HCT116 (cell line): Measurements from ENCODE around the gene SHANK2. TPM values are rescaled to one million over a fixed set of nuclear protein-coding genes. Genes with fewer than 3 reads are reported as not detected.

Source experiments
- ATAC-seq: fragments of 200-7000 bp; cut with Tn5 transposase; 2 replicates; pipeline ENCODE4 v1.9.1; 2020; ENCODE audit warnings: mild to moderate bottlenecking, moderate library complexity
- BruUV-seq: library from RNA; stranded (reverse); fragments of 400-500 nt; replicated peaks from 2 replicates; lab custom pipeline; 2021; lab: Mats Ljungman, UMichigan
- CTCF ChIA-PET: fragments of 300-600 bp; sonication (Branson Sonifier 250); formaldehyde crosslinking; loops from one replicate; lab custom pipeline; 2021; ENCODE audit warnings: antibody characterized with exemption; lab: Charles Lee
- POLR2A ChIA-PET: fragments of 300-600, 350-600 bp; sonication (Branson Sonifier 250); formaldehyde crosslinking; loops from one replicate; lab custom pipeline; 2021; ENCODE audit warnings: antibody characterized with exemption; lab: Charles Lee
- RAD21 ChIA-PET, 2 experiments: fragments of 300-600 bp; sonication (Branson Sonifier 250); formaldehyde crosslinking; loops; one replicate each; lab custom pipeline; 2023; ENCODE audit warnings: low total read pairs in 2 of 2; ENCODE audit not compliant: uncharacterized antibody in 2 of 2, unreplicated experiment in 2 of 2, low non-redundant PET in 1 of 2; lab: Charles Lee
- DNase-seq: peaks from one replicate; pipeline ENCODE4 v3.0.0-alpha.2; 2010; ENCODE audit warnings: low read depth, low spot score
- H2AFZ ChIP-seq: fragments of 200-600 bp; shearing (Covaris generic), sonication (generic); 2 replicates; pipeline ENCODE4 v1.6.1; 2017; ENCODE audit warnings: low read depth, mixed run types, mixed read lengths, antibody characterized with exemption, low read length; ENCODE audit not compliant: poor library complexity, severe bottlenecking
- H3K27ac ChIP-seq: 2 replicates; pipeline ENCODE4 v1.5.1; 2012; ENCODE audit warnings: low read depth, low read length
- H3K27me3 ChIP-seq: fragments of 200-600 bp; sonication (generic); 2 replicates; pipeline ENCODE4 v1.6.1; 2016; ENCODE audit warnings: mixed run types, low read length, mixed read lengths; ENCODE audit not compliant: insufficient read depth
- H3K36me3 ChIP-seq, 2 experiments: fragments of 200-500 bp in 1 of 2; fragments of 200-600 bp in 1 of 2; sonication (Bioruptor generic) in 1 of 2; sonication (generic) in 1 of 2; 2 replicates each; pipeline versions ENCODE4 v1.5.1 to v1.6.1; 2014 to 2016; ENCODE audit warnings: low read length in 2 of 2, inconsistent platforms in 1 of 2, mixed read lengths in 1 of 2, mixed run types in 1 of 2; ENCODE audit not compliant: insufficient read depth in 2 of 2, control insufficient read depth in 1 of 2
- H3K4me1 ChIP-seq, 2 experiments: fragments of 200-600 bp in 1 of 2; sonication (generic) in 1 of 2; 2 replicates each; pipeline versions ENCODE4 v1.5.1 to v1.6.1; 2012 to 2017; ENCODE audit warnings: low read length in 2 of 2, inconsistent platforms in 1 of 2, mild to moderate bottlenecking in 1 of 2, mixed read lengths in 1 of 2, mixed run types in 1 of 2, moderate library complexity in 1 of 2; ENCODE audit not compliant: insufficient read depth in 2 of 2, control insufficient read depth in 1 of 2
- H3K4me2 ChIP-seq: fragments of 200-600 bp; sonication (generic); 2 replicates; pipeline ENCODE4 v1.6.1; 2017; ENCODE audit warnings: mixed run types, low read length, mixed read lengths
- H3K4me3 ChIP-seq, 2 experiments: fragments of 200-600 bp in 1 of 2; sonication (generic) in 1 of 2; replicated peaks in 1 of 2; 2 replicates each; pipeline ENCODE4 v1.5.1; 2011 to 2016; ENCODE audit warnings: low read length in 2 of 2, control low read depth in 1 of 2, low read depth in 1 of 2, mild to moderate bottlenecking in 1 of 2, mixed read lengths in 1 of 2, mixed run types in 1 of 2
- H3K79me2 ChIP-seq: fragments of 200-600 bp; sonication (generic); 2 replicates; pipeline ENCODE4 v1.6.1; 2017; ENCODE audit warnings: mild to moderate bottlenecking, mixed run types, low read length, moderate library complexity, mixed read lengths; ENCODE audit not compliant: insufficient read depth
- H3K9ac ChIP-seq: fragments of 200-600 bp; sonication (generic); 2 replicates; pipeline ENCODE4 v1.6.1; 2016; ENCODE audit warnings: low read length, mixed read lengths
- H3K9me2 ChIP-seq: fragments of 200-600 bp; sonication (generic), shearing (Covaris generic); 2 replicates; pipeline ENCODE4 v1.6.1; 2017; ENCODE audit warnings: mixed run types, mild to moderate bottlenecking, moderate library complexity; ENCODE audit not compliant: insufficient read depth
- H3K9me3 ChIP-seq, 2 experiments: fragments of 200-500 bp in 1 of 2; fragments of 200-600 bp in 1 of 2; sonication (Bioruptor generic) in 1 of 2; sonication (generic) in 1 of 2; 2 replicates each; pipeline ENCODE4 v1.6.1; 2014 to 2017; ENCODE audit warnings: low read length in 2 of 2, mixed read lengths in 2 of 2, inconsistent platforms in 1 of 2, low read depth in 1 of 2, mild to moderate bottlenecking in 1 of 2, mixed run types in 1 of 2, moderate library complexity in 1 of 2; ENCODE audit not compliant: control insufficient read depth in 1 of 2, insufficient read depth in 1 of 2
- H4K20me1 ChIP-seq: fragments of 200-600 bp; sonication (generic), shearing (Covaris generic); 2 replicates; pipeline ENCODE4 v1.6.1; 2017; ENCODE audit warnings: mixed run types, mild to moderate bottlenecking, moderate library complexity; ENCODE audit not compliant: insufficient read depth
- CBX3 ChIP-seq: IDR thresholded peaks from 2 replicates; pipeline ENCODE4 v1.6.1; 2012; ENCODE audit warnings: low read depth
- EGR1 ChIP-seq: IDR thresholded peaks from 2 replicates; pipeline ENCODE4 v1.6.1; 2012; ENCODE audit warnings: low read depth
- FOSL1 ChIP-seq: IDR thresholded peaks from 2 replicates; pipeline ENCODE4 v1.6.1; 2012; ENCODE audit warnings: low read depth
- POLR2A ChIP-seq: IDR thresholded peaks from 2 replicates; pipeline ENCODE4 v1.7.0; 2011; ENCODE audit warnings: borderline replicate concordance; ENCODE audit not compliant: insufficient read depth, insufficient read length; ENCODE audit errors: extremely low read depth
- REST ChIP-seq: IDR thresholded peaks from 2 replicates; pipeline ENCODE4 v1.6.1; 2012; ENCODE audit warnings: low read depth
- ZBTB33 ChIP-seq: IDR thresholded peaks from 2 replicates; pipeline ENCODE4 v1.6.1; 2011; ENCODE audit warnings: mild to moderate bottlenecking, low read length, moderate library complexity; ENCODE audit not compliant: insufficient replicate concordance; ENCODE audit errors: extremely low read depth
- intact Hi-C: fragments of 100-400 bp; cut with micrococcal nuclease; formaldehyde crosslinking; loops from 2 replicates; pipeline ENCODE4 v1.10.0; 2022
- total RNA-seq: library from RNA; stranded (reverse); gene quantifications from one replicate; pipeline ENCODE4 v1.2.1, GENCODE V29; 2021; ENCODE audit not compliant: unreplicated experiment

SHANK2 gene
- total RNA-seq, 1 experiment from 2014 or later = 16.9 TPM

DNA sequence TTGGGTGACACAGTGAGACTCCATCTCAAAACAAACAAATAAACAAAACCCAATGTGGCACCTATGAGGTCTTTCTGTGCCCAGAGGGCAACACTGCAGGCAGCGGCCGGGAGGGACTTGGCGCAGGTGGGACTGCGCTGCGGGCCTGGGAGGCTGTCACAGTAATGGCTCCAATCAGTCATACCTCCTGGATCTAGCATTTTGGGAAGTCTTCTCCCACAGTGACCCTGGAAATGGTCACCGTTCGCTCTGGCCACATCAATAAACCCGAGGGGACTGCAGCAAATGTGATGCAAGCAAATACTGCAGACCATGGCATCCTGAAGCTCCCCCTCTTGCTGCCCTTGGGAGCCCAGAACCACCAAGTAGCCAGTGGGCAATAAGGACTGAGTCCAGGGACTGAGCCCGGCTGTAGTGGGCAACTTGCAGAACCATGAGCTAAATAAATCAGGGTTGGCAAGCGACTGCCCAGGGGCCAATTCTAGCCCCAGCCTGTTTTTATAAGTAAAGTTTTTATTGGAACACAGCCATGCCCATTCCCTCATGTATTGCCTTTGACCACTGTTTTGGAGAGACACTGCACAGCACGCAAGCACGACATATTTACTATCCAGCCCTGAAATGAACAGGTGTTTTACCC is 15.4 kb downstream of the SHANK2 start:
- Histone ChIP-seq H3K27ac (no peak overlapping the region), H3K4me1 (no peaks in the 10 kb centered on the region), H3K4me2 (no peak overlapping the region), H3K27me3 (no peaks in the 10 kb centered on the region), H4K20me1 (no peaks in the 10 kb centered on the region), H2AFZ (no peak overlapping the region), H3K4me3 (no peak overlapping the region), H3K9me3 (no peaks in the 10 kb centered on the region), H3K36me3 (no peaks in the 10 kb centered on the region; a peak in 1 of 4 replicates), H3K9me2 (no peaks in the 10 kb centered on the region), H3K79me2 (no peaks in the 10 kb centered on the region), H3K9ac (no peak overlapping the region)
- TF ChIP-seq EGR1 = no peak
- no peak for TF ChIP-seq CBX3
- CTCF ChIA-PET = no interaction called here
- no peak for DNase-seq
- no peak for ATAC-seq
- POLR2A ChIA-PET = no interaction called here
- RAD21 ChIA-PET = no interaction called here
- no TSS peak for BruUV-seq
- intact Hi-C loops = no loop called here

GRCh38 chr11:71235719-71236118 is 16.7 kb downstream of the SHANK2 start:
- TF ChIP-seq CBX3 (no peak), POLR2A (no peak), FOSL1 (no peak), REST (no peak), ZBTB33 (no peak)
- TF ChIP-seq, all 23 proteins: peak for 0
- no peak overlapping the region for H3K4me3 ChIP-seq

More at GRCh38 chr11:71235719-71236118, 16.7 kb downstream of the SHANK2 start:
- Histone ChIP-seq H3K9me3 (no peaks in the 10 kb centered on the region), H3K9me2 (no peaks in the 10 kb centered on the region), H3K79me2 (no peaks in the 10 kb centered on the region), H3K4me2 (no peak overlapping the region), H4K20me1 (no peaks in the 10 kb centered on the region), H3K9ac (no peak overlapping the region), H3K4me1 (no peaks in the 10 kb centered on the region), H3K27ac (no peak overlapping the region), H3K27me3 (no peaks in the 10 kb centered on the region), H2AFZ (no peak overlapping the region), H3K36me3 (no peaks in the 10 kb centered on the region; a peak in 1 of 4 replicates)
- RAD21 ChIA-PET = no interaction called here
- no peak for DNase-seq
- POLR2A ChIA-PET = no interaction called here
- intact Hi-C loops = no loop called here
- BruUV-seq = no TSS peak
- CTCF ChIA-PET = no interaction called here
- ATAC-seq = no peak
